AG04449 (cell line): ENCODE measurements around the gene STX16.
"Not testable (repeated sequence)": the region's sequence is repeated elsewhere in the genome, so short reads cannot be mapped to it uniquely, and the experiment has no call there.

Experiments
- CTCF ChIA-PET: fragments of 350-600 bp; formaldehyde crosslinking; extraction: SDS; loops from one replicate; lab custom pipeline; 2021; ENCODE audit warnings: antibody characterized with exemption; lab: Yijun Ruan, JAX
- POLR2A ChIA-PET: fragments of 400-600, 350-600 bp; formaldehyde crosslinking; extraction: SDS; loops from one replicate; lab custom pipeline; 2020; ENCODE audit warnings: antibody characterized with exemption, inconsistent platforms; lab: Yijun Ruan, JAX
- DNase-seq: peaks from one replicate; pipeline ENCODE4 v3.0.0-alpha.2; 2010; ENCODE audit warnings: low read depth, low spot score
- H3K4me3 ChIP-seq: 2 replicates; pipeline ENCODE4 v1.5.1; 2011; ENCODE audit warnings: low read depth, mild to moderate bottlenecking, control low read depth, low read length
- CTCF ChIP-seq: IDR thresholded peaks from one replicate; pipeline ENCODE4 v1.5.1; 2011; ENCODE audit warnings: mild to moderate bottlenecking, moderate library complexity, low read length, control low read depth, inconsistent platforms; ENCODE audit not compliant: insufficient read depth; ENCODE audit errors: missing control alignments

The STX16 gene

GRCh38 chr20:58723628-58723984 is 72.5 kb downstream of the STX16 start:
- ChIA-PET POLR2A (no interaction called here), CTCF (no interaction called here)
- no peak for TF ChIP-seq CTCF
- no peak for DNase-seq
- no peak overlapping the region for H3K4me3 ChIP-seq

GRCh38 chr20:58726156-58726555 is 75.1 kb downstream of the STX16 start:
- POLR2A ChIA-PET, DNase-seq, CTCF ChIA-PET: not testable (repeated sequence)

More at GRCh38 chr20:58726156-58726555, 75.1 kb downstream of the STX16 start:
- H3K4me3 ChIP-seq, result not testable (repeated sequence)
